Measurements from ENCODE around the gene HHIPL1.

DNA sequence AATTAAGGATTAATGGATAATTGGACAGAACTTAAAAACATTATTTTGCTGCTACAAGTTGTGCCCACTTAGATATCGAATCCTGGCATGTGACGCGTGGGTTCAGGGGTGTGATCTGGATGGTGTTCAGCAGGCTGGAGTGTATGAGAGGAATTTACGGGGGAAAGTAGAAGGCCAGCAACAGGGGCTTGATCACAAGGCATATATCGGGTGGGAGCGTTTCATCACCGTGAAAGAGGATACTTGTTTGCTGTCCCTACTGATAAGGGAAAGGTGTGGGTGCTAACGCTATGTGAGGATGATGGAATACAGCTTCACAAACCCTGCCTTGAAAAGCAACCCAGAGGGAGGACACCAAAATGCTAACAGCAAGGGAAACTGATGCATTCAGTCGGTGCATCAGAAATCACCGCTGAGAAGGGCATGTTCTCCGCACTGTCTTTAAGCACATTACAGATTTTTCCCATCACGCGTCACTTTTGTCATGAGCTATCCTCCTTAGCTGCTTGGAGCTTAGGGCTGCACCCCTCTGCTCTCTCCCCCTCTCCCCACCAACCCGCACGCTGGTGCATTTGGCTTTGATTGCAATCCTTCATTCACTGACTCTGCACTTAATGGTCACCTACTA, 13.4 kb downstream of the HHIPL1 start:
- TF ChIP-seq, protein P1, sequence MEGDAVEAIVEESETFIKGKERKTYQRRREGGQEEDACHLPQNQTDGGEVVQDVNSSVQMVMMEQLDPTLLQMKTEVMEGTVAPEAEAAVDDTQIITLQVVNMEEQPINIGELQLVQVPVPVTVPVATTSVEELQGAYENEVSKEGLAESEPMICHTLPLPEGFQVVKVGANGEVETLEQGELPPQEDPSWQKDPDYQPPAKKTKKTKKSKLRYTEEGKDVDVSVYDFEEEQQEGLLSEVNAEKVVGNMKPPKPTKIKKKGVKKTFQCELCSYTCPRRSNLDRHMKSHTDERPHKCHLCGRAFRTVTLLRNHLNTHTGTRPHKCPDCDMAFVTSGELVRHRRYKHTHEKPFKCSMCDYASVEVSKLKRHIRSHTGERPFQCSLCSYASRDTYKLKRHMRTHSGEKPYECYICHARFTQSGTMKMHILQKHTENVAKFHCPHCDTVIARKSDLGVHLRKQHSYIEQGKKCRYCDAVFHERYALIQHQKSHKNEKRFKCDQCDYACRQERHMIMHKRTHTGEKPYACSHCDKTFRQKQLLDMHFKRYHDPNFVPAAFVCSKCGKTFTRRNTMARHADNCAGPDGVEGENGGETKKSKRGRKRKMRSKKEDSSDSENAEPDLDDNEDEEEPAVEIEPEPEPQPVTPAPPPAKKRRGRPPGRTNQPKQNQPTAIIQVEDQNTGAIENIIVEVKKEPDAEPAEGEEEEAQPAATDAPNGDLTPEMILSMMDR (IDR thresholded peaks at IDR 0.05), result no peak
- TF ChIP-seq POLR2A (IDR thresholded peaks at IDR 0.05), result no peak
- TF ChIP-seq POLR2AphosphoS5 (IDR thresholded peaks at IDR 0.05), result no peak
- no peak for TF ChIP-seq EP300 (IDR thresholded peaks at IDR 0.05)
